Activated CD4-positive, alpha-beta T cell treated with anti-CD3 and anti-CD28 coated beads for 4 hours (primary cell): Measurements from ENCODE around the gene KPNA3.
"Not testable (repeated sequence)": the region's sequence is repeated elsewhere in the genome, so short reads cannot be mapped to it uniquely, and the experiment has no call there.

Experiments
- DNase-seq, 2 donors: peaks; one replicate each; pipeline ENCODE4 v3.0.0-alpha.2; 2020

Gene KPNA3

DNA sequence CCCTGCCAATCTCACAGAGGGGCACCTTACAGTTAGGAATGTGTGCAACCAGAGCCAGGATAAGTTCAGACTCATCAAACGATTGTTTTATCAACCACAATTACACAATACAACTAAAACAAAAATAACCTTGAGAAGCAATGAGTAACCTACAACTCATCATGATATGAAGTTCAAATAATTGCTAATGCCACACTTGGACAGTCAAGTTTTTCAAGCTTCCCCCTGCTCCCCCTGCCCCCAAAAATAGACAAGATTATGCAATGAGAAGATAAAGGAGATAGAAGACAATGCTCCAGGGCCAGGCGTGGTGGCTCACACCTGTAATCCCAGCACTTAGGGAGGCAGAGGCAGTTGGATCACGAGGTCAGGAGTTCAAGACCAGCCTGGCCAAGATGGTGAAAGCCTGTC, 13.6 kb upstream of the KPNA3 start:
- DNase-seq = no peak

DNA sequence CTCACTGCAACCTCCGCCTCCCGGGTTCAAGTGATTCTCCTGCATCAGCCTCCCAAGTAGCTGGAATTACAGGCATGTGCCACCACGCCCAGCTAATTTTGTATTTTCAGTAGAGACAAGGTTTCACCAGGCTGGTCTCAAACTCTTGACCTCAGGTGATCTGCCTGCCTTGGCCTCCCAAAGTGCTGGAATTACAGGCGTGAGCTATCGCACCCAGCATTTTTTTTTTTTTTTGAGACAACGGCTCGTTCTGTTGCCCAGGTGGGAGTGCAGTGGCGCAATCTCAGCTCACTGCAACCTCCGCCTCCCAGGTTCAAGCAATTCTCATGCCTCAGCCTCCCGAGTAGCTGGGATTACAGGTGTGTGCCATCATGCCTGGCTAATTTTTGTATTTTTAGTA, 10.6 kb upstream of the KPNA3 start:
- not testable (repeated sequence) for DNase-seq

DNA sequence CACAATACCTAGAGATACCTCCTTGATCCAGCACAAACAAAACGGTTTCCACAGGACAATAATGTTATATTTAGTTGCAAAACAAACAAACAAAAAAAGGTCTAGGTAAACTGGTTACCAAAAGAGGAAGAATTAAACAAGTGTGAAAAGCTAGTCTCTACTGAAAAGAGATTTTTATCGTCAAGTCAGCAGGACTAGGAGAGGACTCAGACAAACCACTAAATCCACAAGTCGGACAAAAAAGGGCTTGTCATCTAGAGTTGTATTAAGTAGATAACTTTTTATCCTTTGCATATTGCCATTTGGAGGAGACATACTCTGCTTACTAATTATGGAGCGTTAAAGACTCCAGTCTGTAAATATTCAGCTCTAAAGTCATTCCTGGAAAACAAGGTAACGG, 9.9 kb upstream of the KPNA3 start:
- DNase-seq = no peak

DNA sequence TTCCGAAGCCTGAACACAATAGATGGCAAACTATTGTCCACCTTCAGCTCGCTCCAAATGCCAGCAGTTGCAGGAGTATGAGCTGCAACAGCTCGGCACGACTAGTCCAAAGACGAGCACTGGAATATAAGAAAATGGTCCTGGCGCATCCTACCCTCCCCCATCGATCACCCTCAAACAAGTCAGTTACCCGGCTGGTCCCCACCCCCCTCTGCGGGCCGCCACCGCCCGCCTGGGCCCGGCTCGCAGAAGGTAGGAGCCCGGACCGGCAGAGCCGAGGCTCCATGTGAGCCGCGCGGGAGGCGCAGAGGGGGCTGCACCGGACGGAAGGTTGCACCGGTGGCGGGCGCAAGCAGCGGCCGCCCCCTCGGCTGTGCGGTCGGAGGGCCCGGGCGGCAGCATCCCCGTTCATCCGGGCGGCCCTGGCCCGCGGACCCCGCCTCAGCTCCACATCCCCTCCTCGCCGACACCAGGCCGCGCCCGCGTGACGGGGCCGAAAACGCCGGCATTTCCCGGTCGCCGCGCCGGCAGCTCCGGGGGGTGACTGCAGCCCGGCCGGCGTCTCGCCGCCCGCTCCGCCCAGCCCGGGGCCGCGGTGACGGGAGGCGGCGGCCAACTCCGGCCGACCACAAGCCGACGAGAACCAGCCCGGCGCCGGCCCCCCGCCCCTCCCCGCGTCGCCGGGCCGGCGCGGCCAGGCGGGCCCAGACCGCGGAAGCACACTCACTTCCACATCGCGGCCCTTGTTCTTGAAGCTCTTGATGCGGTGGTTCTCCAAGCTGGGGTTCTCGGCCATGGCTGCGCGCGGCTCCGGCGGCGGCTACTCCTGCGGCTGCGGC, 552 bp downstream of the KPNA3 start:
- DNase-seq = peak; percentile 34 to 46

DNA sequence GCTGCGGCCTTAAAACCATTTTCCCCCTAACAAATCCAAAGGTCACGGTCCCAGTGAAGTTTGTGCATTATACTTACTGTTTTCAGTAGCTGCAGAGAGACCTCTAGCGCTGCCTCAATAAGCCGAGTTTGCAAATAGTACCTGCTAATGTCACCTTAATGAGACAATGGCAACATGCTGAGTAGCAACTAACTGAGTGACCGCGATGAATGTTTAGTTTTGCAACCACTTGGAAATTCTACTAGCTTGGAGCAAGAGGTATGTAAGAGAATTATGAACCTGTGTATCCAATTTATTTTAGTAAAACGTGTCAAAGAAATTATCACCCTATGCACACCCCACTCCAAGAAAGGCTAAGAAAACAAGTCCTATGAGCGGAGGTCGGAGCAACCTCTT, 1.2 kb downstream of the KPNA3 start:
- peak; percentile 8 to 18 for DNase-seq

DNA sequence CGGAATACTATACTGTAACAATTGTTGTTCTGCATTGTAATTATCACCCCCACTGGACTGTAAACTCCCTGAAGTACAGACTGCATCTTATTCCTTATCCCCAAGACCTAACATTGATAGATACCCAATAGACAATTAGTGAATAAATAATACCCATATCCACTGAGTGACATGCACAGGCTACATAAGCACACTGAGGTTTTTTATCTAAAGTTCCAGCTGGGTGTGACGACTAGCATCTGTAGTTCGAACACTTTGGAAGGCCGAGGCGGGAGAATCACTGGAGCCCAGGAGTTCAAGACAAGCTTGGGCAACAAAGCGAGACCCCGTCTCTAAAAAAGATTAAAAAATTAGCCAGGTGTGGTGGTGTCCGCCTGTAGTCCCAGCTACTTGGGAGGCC, 2.5 kb downstream of the KPNA3 start:
- no peak for DNase-seq

DNA sequence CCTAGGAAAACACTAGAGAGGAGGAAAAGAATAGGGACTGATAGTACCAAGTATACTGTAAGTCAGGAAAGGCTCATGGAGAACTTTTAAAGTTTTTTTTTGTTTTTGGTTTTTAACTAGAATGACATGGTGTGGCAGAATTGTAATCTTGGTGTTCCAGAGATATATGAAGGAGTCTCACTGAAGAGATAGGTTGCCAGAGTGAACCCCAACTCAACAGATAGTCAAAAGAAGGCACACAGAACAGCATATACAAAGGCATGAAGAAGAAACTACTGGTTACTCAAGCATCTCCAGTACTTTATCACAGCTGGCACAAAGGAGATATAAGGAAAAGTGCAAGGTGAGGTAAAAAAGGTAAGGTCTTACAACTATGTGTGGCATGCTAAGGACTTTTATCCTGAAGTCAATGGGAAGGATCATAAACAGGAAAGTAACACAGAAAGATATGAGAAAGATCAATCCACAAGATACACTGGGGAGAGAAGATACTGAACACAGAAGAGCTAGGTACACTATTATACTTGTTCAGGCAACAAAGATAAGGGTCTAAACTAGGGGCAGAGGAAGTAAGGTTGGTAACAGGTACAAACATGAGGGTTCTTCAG, 6.0 kb downstream of the KPNA3 start:
- DNase-seq = no peak

DNA sequence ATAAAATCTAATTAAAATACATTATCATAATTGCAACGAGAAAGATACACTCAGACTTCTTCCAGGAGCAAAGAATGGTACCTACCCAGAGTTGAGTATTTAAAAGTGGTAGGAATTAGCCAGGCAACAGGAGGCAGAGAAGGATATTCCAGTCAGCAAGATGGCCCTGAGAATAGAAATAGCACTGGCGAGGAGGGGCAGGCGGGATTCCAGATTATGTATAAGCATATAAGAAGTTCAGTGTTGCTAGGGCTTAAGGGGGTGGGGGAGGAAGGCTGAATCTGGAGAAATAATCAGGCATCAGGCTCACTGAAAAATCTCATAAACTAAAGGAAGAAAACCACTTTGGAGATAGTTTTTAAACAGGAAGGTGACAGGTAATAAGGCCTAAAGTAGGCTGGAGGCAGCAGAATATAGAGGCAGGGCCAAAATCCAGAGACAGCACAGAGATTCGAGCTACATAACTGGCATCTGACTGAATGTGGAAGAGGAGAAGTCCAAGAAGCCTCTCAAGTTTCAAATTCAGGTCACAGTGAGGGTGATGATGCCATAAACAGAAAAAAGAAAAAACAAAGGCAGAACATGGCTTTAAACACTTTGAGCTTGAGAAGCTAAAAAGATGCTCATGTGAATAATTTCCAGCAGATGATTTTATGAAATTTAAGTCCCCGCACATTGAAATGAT, 7.5 kb downstream of the KPNA3 start:
- no peak for DNase-seq

DNA sequence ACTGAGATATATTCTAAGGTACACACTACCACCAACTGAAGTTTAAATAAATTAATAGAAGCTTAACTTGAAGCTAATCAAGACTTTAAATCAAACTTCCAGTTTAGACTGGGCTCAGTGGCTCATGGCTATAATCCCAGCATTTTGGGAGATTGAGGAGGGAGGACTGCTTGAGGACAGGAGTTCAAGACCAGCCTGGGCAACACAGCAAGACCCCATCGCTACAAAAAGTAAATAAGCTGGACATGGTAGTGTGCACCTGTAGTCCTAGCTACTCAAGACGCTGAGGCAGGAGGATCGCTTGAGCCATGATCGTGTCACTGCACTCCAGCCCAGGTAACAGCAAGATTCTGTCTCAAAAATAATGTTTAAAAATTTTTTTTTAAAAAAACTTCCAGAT, 8.6 kb downstream of the KPNA3 start:
- DNase-seq = no peak

DNA sequence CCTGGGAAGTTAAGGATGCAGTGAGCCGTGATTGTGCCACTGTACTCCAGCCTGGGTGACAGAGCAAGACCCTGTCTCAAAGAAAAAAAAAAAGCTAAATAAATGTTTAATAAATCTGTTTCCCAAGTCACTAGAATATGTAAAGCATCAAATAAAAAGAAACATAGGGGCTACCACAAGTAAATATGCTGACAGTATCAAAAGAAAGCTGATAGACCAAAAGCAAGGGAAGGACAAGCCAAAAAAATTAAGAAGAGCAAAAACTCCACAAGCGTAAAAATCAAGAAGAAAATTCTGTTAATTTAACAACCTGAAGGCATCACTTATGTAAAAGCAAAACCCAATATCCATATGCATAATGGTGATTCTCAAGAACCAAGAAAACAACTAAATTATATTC, 9.7 kb downstream of the KPNA3 start:
- no peak for DNase-seq

DNA sequence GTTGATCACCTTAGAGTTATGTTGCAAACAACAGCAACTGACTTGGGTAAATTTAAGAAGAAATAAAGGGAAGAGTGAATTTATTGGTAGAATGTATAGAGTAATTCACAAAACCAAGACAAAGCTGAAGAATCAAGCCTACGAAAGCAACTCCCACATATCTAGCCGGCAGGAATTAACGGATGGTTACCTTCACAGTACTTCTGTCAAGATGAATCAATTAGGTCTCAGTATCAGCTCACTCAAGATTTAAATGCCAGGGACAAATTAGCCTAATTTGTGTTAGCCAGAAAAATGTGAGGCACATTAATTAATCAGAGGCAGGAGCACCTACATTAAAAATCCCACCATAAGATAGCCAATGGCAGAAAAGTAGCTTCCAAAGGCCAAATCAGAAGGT, 10.7 kb downstream of the KPNA3 start:
- no peak for DNase-seq

DNA sequence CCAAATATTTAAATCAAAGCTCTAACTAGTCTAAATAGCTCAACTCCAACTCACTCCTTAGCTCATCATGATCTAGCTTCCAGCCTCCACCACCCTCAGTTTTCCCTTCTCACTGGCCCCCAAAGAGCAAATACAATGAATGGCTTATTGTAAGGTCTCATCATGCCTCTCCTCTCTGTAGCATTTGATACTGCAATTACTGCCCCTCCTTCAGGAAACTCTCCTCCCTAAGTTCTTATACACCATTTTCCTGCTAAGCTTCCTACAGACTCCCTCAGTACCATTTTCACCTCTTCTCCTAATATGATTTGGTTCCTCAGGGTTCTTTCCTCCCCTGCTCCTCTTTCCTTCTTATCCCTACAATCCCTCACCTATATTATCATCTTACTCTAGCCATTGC, 12.8 kb downstream of the KPNA3 start:
- DNase-seq = no peak

DNA sequence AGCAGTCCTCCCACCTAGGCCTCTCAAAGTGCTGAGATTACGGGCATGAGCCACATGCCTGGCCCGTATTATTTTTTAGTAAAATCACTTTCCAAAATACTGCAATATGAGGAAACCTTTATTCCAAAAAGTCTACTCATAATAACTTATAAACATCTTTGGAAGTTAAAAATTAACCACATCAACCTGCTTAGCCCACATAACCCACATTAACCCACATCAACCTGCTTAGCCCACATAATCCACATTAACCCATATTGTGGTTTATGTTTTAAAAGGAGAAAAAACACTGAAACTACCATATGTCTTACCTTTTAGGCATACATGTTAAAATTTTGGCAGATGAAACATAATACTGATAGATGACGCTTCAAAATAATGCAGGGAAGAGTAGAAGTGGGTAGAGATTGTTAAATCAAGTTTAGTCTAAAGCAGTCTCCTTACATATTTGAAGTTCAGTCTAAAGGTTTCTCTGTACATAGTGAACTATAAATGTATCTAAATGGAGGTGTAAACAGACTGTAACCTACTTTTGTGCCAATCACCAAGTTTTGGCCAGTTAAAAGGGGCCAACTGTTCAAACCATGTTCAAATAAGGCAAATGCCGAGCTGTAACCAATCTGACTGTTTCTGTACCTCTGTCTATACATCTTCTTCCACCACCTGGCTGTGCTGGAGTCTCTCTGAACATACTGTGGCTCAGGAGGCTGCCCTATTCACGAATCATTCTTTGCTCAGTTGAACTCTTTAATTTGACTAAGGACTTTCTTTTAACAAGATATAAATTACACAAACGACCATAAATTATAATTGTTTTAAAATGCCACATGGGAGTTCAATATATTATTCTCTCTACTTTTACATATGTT, 14.5 kb downstream of the KPNA3 start:
- DNase-seq = no peak

DNA sequence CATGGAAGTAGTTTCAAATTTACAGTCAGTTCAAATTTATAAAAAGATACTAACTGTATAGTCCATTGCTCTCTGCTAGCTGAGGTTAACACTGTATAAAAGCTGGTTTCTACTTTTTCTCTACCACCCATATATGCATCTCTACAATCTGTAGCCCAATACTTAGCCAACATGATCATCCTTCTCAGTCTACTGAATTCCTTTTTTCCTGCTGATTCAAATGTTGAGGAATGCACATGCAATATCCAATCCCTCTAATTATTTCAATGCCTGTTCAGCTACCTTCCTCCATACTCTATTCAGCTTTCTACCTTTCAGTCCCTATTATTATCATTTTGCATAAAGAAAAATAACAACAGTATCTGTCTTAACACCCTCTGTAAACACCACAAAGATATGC, 15.6 kb downstream of the KPNA3 start:
- DNase-seq = no peak

DNA sequence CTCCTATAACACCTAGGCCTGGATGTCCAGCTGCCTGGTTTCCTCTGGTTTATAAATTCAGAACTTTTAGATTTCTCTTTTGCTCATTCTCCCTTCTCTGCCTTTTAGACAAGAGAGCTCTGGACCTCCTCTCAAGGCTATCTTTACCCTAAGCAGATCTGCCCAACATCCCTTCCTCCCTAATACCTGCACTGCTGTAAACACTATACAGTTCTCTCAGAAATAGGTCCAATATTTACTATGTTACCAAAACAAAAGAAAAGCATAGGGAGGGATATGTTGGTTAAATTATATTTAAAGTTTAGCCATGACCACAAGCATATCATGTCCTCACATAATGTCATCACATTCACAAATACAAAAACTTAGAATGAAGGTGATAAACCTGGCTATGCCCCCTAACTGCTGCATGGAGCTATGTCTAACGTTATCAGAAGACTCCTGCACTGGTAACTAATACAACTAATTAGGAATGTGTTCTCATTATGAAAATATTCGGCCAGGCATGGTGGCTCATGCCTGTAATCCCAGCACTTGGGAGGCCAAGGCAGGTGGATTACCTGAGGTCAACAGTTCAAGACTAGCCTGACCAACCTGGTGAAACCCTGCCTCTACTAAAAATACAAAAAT, 18.0 kb downstream of the KPNA3 start:
- no peak for DNase-seq

DNA sequence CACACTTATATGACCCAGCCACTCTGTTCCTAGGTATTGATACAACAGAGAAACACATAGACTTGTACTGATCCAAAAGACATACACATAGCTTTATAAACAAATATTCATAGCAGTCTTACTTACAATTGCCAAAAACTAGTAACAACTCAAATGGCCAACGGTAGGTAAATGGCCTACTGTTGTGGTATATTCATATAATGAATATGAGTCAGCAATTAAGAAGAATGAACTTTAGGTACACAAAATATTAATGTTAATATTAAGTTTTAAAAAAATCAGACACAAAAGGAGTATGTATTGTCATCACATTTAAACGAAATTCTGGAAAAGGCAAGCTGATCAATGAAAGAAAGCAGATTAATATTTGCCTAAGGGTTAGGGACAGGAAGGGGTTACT, 19.7 kb downstream of the KPNA3 start:
- no peak for DNase-seq

DNA sequence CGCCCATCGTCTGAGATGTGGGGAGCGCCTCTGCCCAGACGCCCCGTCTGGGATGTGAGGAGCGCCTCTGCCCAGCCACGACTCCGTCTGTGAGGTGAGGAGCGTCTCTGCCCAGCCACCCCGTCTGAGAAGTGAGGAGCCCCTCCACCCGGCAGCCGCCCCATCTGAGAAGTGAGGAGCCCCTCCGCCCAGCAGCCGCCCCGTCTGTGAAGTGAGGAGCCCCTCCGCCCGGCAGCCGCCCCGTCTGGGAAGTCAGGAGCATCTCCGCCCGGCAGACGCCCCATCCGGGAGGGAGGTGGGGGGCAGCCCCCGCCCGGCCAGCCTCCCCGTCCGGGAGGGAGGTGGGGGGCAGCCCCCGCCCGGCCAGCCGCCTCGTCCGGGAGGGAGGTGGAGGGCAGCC, 30.7 kb downstream of the KPNA3 start:
- not testable (repeated sequence) for DNase-seq

DNA sequence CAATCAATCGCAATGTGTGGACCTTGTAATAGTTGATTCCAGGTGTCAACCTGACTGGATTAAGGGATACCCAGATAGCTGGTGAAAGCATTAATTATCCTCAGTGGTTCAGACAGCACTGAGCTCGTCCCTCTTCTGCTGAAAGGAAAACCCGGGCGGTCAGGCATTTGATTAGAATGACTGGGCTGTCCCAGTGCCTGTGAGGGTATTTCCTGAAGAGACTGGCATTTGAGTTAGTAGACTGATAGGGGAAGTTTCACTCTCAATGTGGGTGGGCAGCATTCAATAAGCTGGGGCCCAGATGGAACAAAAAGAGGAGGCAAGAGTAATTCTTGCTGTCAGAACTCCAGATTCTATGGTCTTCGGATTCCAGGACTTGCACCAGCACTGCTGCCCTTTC, 31.9 kb downstream of the KPNA3 start:
- no peak for DNase-seq

DNA sequence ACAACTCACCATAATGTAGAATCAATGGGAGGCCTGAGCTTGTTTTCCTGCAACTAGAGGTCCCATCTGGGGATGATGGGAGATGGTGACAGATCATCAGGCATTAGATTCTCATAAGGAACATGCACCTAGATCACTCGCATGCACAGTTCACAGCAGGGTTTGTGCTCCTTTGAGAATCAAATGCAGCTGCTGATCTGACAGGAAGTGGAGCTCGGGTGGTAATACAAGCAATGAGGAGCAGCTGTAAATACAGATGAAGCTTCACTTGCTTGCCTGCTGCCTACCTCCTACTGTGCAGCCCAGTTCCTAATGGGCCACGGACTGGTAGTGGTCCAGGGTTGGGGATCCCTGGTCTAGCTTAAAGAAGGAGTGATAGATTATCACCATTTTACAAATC, 33.0 kb downstream of the KPNA3 start:
- no peak for DNase-seq

DNA sequence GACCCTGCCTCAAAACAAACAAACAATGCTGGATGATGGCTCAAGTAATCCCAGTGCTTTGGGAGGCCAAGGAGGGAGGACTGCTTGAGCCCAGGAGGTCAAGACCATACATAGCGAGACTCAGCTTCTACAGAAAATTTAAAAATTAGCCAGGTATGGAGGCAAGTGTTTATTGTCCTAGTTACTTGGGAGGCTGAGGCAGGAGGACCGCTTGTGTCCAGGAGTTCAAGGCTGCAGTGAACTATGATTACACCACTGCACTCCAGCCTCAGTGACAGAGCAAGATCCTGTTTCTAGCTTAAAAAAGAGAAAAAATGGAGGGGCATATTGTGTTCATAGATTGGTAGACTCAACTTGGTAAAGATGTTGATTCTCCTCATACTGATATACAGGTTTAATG, 36.2 kb downstream of the KPNA3 start:
- DNase-seq = no peak

DNA sequence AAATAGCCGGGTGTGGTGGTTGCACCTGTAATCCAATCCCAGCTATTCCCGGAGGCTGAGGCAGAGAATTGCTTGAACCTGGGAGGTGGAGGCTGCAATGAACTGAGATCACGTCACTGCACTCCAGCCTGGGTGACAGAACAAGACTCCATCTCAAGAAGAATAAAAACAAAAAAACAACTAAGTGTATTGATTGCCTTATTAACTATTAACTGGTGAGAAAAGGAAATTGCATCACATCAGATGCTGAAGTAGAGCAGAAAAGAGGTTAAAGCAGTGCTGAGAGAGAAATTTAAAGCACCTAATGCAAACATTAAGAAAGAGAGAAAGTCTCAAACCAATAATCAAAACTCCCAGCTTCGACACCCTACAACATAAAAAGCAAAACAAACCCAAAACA, 38.3 kb downstream of the KPNA3 start:
- no peak for DNase-seq

DNA sequence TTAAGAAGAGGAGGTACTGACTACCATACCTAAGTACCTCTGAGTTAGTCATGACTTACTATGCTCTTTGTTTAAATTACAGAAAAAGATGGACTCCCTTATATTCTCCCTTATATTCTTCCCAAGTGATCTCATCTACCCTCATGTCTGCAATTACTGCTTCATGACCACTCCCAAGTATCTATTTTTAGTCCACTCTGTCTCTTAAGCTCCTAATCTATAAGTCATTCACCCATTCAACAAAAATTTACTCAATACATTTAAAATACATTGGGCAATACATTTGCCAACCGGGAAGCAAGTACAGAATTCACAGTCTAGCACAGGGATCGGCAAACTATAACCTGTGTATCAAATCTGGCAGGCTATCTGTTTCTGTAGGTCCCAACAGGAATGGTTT, 42.6 kb downstream of the KPNA3 start:
- DNase-seq = no peak

DNA sequence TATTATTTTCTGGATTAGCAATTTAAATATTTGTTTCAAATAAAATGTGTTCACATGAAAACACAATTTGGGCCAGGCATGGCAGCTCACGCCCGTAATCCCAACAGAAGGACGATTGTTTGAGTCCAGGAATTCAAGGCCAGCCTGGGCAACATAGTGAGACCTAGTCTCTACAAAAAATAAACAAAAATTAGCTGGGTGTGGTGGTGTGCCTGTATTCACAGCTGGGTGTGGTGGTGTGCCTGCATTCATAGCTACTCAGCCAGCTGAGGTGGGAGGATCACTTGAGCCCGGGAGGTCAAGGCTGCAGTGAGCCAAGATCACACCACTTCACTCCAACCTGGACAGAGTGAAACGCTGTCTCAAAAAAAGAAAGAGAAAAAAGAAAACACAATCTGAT, 46.4 kb downstream of the KPNA3 start:
- no peak for DNase-seq
